DOHH2 (cell line): ENCODE results near the gene GRPR.

Experiments
- EZH2phosphoT487 ChIP-seq: fragments of 200-600 bp; sonication (generic); IDR thresholded peaks from 2 replicates; pipeline ENCODE4 v1.6.1; 2017; ENCODE audit warnings: borderline replicate concordance, mild to moderate bottlenecking, antibody characterized with exemption, low read length, moderate library complexity, mixed read lengths
- TF ChIP-seq, protein P1 (sequence below): fragments of 200-600 bp; sonication (generic); IDR thresholded peaks from one replicate; pipeline ENCODE4 v1.5.1; 2014; ENCODE audit warnings: antibody characterized with exemption, mild to moderate bottlenecking, low read depth, low read length; ENCODE audit not compliant: poor library complexity, severe bottlenecking

DNA sequence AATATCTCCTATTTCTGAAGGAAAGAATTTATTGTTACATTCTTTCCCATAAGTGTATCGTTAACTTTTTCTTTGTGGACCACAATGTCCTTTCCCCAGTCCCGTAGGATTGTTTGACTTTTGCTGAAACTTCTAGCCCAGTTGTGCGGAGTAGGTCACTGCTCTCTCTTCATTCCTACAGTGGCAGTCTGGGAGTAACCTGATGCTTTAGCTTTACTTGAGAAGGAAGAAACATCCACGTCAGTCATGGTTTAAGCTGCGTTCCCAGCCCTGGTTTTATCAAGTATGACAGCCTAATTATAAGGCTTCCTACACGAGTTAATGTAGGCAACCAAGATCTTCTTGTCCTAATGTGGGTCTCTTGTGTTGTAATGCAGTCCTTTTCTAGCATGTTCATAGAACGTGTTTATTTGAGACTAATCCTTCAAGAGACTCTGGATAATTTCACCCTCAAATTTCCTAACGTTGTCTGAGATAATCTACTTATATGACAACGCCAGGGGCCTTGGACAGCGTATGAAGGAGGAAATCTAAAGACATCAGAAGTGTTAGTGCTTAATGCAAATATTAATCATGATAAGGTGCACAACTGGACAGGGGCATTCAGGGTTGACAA, 40.8 kb upstream of the GRPR start:
- TF ChIP-seq, protein P1, sequence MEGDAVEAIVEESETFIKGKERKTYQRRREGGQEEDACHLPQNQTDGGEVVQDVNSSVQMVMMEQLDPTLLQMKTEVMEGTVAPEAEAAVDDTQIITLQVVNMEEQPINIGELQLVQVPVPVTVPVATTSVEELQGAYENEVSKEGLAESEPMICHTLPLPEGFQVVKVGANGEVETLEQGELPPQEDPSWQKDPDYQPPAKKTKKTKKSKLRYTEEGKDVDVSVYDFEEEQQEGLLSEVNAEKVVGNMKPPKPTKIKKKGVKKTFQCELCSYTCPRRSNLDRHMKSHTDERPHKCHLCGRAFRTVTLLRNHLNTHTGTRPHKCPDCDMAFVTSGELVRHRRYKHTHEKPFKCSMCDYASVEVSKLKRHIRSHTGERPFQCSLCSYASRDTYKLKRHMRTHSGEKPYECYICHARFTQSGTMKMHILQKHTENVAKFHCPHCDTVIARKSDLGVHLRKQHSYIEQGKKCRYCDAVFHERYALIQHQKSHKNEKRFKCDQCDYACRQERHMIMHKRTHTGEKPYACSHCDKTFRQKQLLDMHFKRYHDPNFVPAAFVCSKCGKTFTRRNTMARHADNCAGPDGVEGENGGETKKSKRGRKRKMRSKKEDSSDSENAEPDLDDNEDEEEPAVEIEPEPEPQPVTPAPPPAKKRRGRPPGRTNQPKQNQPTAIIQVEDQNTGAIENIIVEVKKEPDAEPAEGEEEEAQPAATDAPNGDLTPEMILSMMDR: no peak
- no peak for TF ChIP-seq EZH2phosphoT487
